WTC11 (cell line): ENCODE measurements around the gene TCAF1. TPM values are rescaled to one million over a fixed set of nuclear protein-coding genes. Genes with fewer than 3 reads are reported as not detected.

Experiments used
- ATF1 ChIP-seq: sonication (generic); formaldehyde crosslinking; IDR thresholded peaks from 2 replicates; pipeline ENCODE4 v1.8.1; 2023; ENCODE audit warnings: mild to moderate bottlenecking, moderate library complexity, missing genetic modification reagents
- ELF4 ChIP-seq: sonication (generic); formaldehyde crosslinking; IDR thresholded peaks from 2 replicates; pipeline ENCODE4 v1.8.1; 2022; ENCODE audit warnings: low read depth, mild to moderate bottlenecking, moderate library complexity, missing genetic modification reagents
- JAZF1 ChIP-seq: fragments of 250-450 bp; sonication (Bioruptor Pico); IDR thresholded peaks from 2 replicates; pipeline ENCODE4 v1.9.0; 2021; ENCODE audit warnings: moderate library complexity, mild to moderate bottlenecking, inconsistent platforms
- MXD4 ChIP-seq: fragments of 250-450 bp; sonication (Bioruptor Pico); IDR thresholded peaks from 2 replicates; pipeline ENCODE4 v1.8.0; 2021; ENCODE audit warnings: mild to moderate bottlenecking, moderate library complexity, borderline replicate concordance
- OVOL2 ChIP-seq: fragments of 250-450 bp; sonication (Bioruptor Pico); IDR thresholded peaks from 2 replicates; pipeline ENCODE4 v1.9.0; 2021; ENCODE audit warnings: mild to moderate bottlenecking, borderline replicate concordance
- RORB ChIP-seq: fragments of 250-450 bp; sonication (Bioruptor Pico); IDR thresholded peaks from 2 replicates; pipeline ENCODE4 v1.9.0; 2021; ENCODE audit warnings: mild to moderate bottlenecking
- SMAD3 ChIP-seq: sonication (generic); formaldehyde crosslinking; IDR thresholded peaks from 2 replicates; pipeline ENCODE4 v1.8.0; 2022; ENCODE audit warnings: missing genetic modification reagents, mild to moderate bottlenecking, borderline replicate concordance
- SOX15 ChIP-seq: fragments of 250-450 bp; sonication (Bioruptor Pico); IDR thresholded peaks from 2 replicates; pipeline ENCODE4 v1.9.0; 2021; ENCODE audit warnings: mild to moderate bottlenecking
- ZNF121 ChIP-seq: sonication (generic); formaldehyde crosslinking; IDR thresholded peaks from 2 replicates; pipeline ENCODE4 v1.8.0; 2023; ENCODE audit warnings: missing genetic modification reagents
- ZNF219 ChIP-seq: sonication (generic); formaldehyde crosslinking; IDR thresholded peaks from 2 replicates; pipeline ENCODE4 v1.8.0; 2023; ENCODE audit warnings: missing genetic modification reagents, mild to moderate bottlenecking, borderline replicate concordance
- ZNF263 ChIP-seq: sonication (generic); formaldehyde crosslinking; IDR thresholded peaks from 2 replicates; pipeline ENCODE4 v1.8.1; 2022; ENCODE audit warnings: low read depth, mild to moderate bottlenecking, moderate library complexity, missing genetic modification reagents
- ZNF317 ChIP-seq: sonication (generic); formaldehyde crosslinking; IDR thresholded peaks from 2 replicates; pipeline ENCODE4 v1.8.1; 2023; ENCODE audit warnings: low read depth, mild to moderate bottlenecking, moderate library complexity, missing genetic modification reagents, borderline replicate concordance
- ZNF423 ChIP-seq: fragments of 250-450 bp; sonication (Bioruptor Pico); IDR thresholded peaks from 2 replicates; pipeline ENCODE4 v2.1.2; 2022; ENCODE audit warnings: mild to moderate bottlenecking, moderate library complexity
- total RNA-seq: library from RNA; stranded (reverse); gene quantifications from 3 replicates; pipeline ENCODE4 v1.2.3, GENCODE V29; 2021
- TF ChIP-seq, protein P1 (sequence below): sonication (generic); formaldehyde crosslinking; IDR thresholded peaks from 2 replicates; pipeline ENCODE4 v1.8.0; 2023; ENCODE audit warnings: mild to moderate bottlenecking, missing genetic modification reagents
- TF ChIP-seq, protein P2 (sequence below): sonication (generic); formaldehyde crosslinking; IDR thresholded peaks from 2 replicates; pipeline ENCODE4 v1.8.1; 2022; ENCODE audit warnings: mild to moderate bottlenecking, missing genetic modification reagents, moderate library complexity, borderline replicate concordance
- TF ChIP-seq, protein P3 (sequence below): fragments of 200-600 bp; IDR thresholded peaks from 2 replicates; pipeline ENCODE4 v1.8.0; 2022; ENCODE audit warnings: antibody characterized with exemption
- TF ChIP-seq, protein P4 (sequence below): sonication (generic); formaldehyde crosslinking; IDR thresholded peaks from 2 replicates; pipeline ENCODE4 v1.8.1; 2023; ENCODE audit warnings: mild to moderate bottlenecking, moderate library complexity, missing genetic modification reagents
- TF ChIP-seq, protein P5 (sequence below): fragments of 250-450 bp; sonication (Bioruptor Pico); IDR thresholded peaks from 2 replicates; pipeline ENCODE4 v1.8.0; 2021; ENCODE audit warnings: mild to moderate bottlenecking
- TF ChIP-seq, protein P6 (sequence below): sonication (generic); formaldehyde crosslinking; IDR thresholded peaks from 2 replicates; pipeline ENCODE4 v1.8.1; 2022; ENCODE audit warnings: mild to moderate bottlenecking, moderate library complexity, missing genetic modification reagents
- TF ChIP-seq, protein P7 (sequence below): sonication (generic); formaldehyde crosslinking; IDR thresholded peaks from 2 replicates; pipeline ENCODE4 v1.8.1; 2023; ENCODE audit warnings: mild to moderate bottlenecking, missing genetic modification reagents, borderline replicate concordance
- TF ChIP-seq, protein P8 (sequence below): sonication (generic); formaldehyde crosslinking; IDR thresholded peaks from 2 replicates; pipeline ENCODE4 v1.8.1; 2022; ENCODE audit warnings: missing genetic modification reagents, borderline replicate concordance
- TF ChIP-seq, protein P9 (sequence below): sonication (generic); formaldehyde crosslinking; IDR thresholded peaks from 2 replicates; pipeline ENCODE4 v1.8.0; 2022; ENCODE audit warnings: mild to moderate bottlenecking, missing genetic modification reagents
- TF ChIP-seq, protein P10 (sequence below): fragments of 250-450 bp; sonication (Bioruptor Pico); IDR thresholded peaks from 2 replicates; pipeline ENCODE4 v1.9.0; 2021; ENCODE audit warnings: moderate library complexity, mild to moderate bottlenecking, inconsistent platforms, borderline replicate concordance

Gene TCAF1
- total RNA-seq, 1 experiment from 2014 or later = 52.7 TPM

DNA sequence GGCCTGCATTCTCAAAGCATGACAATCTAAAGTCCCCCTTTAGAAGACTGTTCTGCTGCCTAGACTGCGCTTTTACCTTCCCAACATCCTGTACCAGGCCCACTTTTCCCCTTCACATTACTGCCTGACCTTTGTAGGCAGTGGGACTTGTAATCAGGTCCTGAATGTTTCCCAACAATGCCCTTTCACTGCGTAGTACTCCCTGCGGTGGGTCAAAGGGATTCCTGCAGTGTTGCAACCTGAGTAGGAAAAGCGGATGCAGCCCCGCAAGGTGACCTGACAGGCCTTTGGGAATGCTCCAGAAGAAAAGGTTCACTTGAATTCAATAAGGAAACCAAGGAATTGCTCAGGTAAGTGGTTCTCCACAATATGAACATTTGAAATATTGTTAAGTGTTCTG is 4.9 kb upstream of the TCAF1 start (continued):
- TF ChIP-seq, protein P1, sequence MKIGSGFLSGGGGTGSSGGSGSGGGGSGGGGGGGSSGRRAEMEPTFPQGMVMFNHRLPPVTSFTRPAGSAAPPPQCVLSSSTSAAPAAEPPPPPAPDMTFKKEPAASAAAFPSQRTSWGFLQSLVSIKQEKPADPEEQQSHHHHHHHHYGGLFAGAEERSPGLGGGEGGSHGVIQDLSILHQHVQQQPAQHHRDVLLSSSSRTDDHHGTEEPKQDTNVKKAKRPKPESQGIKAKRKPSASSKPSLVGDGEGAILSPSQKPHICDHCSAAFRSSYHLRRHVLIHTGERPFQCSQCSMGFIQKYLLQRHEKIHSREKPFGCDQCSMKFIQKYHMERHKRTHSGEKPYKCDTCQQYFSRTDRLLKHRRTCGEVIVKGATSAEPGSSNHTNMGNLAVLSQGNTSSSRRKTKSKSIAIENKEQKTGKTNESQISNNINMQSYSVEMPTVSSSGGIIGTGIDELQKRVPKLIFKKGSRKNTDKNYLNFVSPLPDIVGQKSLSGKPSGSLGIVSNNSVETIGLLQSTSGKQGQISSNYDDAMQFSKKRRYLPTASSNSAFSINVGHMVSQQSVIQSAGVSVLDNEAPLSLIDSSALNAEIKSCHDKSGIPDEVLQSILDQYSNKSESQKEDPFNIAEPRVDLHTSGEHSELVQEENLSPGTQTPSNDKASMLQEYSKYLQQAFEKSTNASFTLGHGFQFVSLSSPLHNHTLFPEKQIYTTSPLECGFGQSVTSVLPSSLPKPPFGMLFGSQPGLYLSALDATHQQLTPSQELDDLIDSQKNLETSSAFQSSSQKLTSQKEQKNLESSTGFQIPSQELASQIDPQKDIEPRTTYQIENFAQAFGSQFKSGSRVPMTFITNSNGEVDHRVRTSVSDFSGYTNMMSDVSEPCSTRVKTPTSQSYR = no peak
- TF ChIP-seq, protein P2, sequence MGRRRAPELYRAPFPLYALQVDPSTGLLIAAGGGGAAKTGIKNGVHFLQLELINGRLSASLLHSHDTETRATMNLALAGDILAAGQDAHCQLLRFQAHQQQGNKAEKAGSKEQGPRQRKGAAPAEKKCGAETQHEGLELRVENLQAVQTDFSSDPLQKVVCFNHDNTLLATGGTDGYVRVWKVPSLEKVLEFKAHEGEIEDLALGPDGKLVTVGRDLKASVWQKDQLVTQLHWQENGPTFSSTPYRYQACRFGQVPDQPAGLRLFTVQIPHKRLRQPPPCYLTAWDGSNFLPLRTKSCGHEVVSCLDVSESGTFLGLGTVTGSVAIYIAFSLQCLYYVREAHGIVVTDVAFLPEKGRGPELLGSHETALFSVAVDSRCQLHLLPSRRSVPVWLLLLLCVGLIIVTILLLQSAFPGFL = no peak
- TF ChIP-seq, protein P3, sequence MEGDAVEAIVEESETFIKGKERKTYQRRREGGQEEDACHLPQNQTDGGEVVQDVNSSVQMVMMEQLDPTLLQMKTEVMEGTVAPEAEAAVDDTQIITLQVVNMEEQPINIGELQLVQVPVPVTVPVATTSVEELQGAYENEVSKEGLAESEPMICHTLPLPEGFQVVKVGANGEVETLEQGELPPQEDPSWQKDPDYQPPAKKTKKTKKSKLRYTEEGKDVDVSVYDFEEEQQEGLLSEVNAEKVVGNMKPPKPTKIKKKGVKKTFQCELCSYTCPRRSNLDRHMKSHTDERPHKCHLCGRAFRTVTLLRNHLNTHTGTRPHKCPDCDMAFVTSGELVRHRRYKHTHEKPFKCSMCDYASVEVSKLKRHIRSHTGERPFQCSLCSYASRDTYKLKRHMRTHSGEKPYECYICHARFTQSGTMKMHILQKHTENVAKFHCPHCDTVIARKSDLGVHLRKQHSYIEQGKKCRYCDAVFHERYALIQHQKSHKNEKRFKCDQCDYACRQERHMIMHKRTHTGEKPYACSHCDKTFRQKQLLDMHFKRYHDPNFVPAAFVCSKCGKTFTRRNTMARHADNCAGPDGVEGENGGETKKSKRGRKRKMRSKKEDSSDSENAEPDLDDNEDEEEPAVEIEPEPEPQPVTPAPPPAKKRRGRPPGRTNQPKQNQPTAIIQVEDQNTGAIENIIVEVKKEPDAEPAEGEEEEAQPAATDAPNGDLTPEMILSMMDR = no peak
- TF ChIP-seq, protein P4, sequence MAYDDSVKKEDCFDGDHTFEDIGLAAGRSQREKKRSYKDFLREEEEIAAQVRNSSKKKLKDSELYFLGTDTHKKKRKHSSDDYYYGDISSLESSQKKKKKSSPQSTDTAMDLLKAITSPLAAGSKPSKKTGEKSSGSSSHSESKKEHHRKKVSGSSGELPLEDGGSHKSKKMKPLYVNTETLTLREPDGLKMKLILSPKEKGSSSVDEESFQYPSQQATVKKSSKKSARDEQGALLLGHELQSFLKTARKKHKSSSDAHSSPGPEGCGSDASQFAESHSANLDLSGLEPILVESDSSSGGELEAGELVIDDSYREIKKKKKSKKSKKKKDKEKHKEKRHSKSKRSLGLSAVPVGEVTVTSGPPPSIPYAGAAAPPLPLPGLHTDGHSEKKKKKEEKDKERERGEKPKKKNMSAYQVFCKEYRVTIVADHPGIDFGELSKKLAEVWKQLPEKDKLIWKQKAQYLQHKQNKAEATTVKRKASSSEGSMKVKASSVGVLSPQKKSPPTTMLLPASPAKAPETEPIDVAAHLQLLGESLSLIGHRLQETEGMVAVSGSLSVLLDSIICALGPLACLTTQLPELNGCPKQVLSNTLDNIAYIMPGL = no peak
- TF ChIP-seq ZNF263 (CRISPR knock-in tag) = no peak
- TF ChIP-seq, protein P5, sequence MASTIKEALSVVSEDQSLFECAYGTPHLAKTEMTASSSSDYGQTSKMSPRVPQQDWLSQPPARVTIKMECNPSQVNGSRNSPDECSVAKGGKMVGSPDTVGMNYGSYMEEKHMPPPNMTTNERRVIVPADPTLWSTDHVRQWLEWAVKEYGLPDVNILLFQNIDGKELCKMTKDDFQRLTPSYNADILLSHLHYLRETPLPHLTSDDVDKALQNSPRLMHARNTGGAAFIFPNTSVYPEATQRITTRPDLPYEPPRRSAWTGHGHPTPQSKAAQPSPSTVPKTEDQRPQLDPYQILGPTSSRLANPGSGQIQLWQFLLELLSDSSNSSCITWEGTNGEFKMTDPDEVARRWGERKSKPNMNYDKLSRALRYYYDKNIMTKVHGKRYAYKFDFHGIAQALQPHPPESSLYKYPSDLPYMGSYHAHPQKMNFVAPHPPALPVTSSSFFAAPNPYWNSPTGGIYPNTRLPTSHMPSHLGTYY = no peak
- TF ChIP-seq ATF1 (CRISPR knock-in tag) = no peak
- no peak for TF ChIP-seq RORB (CRISPR knock-in tag)
- TF ChIP-seq SMAD3 (CRISPR knock-in tag) = no peak
- no peak for TF ChIP-seq JAZF1
- TF ChIP-seq ZNF317 (CRISPR knock-in tag) = 0 out of 2 replicates have a peak, but pooled peaks have one; percentile 33
- TF ChIP-seq, protein P6, sequence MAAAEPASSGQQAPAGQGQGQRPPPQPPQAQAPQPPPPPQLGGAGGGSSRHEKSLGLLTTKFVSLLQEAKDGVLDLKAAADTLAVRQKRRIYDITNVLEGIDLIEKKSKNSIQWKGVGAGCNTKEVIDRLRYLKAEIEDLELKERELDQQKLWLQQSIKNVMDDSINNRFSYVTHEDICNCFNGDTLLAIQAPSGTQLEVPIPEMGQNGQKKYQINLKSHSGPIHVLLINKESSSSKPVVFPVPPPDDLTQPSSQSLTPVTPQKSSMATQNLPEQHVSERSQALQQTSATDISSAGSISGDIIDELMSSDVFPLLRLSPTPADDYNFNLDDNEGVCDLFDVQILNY (CRISPR knock-in tag) = no peak
- no peak for TF ChIP-seq SOX15 (CRISPR knock-in tag)
- TF ChIP-seq, protein P7, sequence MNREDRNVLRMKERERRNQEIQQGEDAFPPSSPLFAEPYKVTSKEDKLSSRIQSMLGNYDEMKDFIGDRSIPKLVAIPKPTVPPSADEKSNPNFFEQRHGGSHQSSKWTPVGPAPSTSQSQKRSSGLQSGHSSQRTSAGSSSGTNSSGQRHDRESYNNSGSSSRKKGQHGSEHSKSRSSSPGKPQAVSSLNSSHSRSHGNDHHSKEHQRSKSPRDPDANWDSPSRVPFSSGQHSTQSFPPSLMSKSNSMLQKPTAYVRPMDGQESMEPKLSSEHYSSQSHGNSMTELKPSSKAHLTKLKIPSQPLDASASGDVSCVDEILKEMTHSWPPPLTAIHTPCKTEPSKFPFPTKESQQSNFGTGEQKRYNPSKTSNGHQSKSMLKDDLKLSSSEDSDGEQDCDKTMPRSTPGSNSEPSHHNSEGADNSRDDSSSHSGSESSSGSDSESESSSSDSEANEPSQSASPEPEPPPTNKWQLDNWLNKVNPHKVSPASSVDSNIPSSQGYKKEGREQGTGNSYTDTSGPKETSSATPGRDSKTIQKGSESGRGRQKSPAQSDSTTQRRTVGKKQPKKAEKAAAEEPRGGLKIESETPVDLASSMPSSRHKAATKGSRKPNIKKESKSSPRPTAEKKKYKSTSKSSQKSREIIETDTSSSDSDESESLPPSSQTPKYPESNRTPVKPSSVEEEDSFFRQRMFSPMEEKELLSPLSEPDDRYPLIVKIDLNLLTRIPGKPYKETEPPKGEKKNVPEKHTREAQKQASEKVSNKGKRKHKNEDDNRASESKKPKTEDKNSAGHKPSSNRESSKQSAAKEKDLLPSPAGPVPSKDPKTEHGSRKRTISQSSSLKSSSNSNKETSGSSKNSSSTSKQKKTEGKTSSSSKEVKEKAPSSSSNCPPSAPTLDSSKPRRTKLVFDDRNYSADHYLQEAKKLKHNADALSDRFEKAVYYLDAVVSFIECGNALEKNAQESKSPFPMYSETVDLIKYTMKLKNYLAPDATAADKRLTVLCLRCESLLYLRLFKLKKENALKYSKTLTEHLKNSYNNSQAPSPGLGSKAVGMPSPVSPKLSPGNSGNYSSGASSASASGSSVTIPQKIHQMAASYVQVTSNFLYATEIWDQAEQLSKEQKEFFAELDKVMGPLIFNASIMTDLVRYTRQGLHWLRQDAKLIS (CRISPR knock-in tag) = no peak
- TF ChIP-seq ZNF423 = peak; percentile 75; the same call in 1 of the 2 replicates
- TF ChIP-seq MXD4 (CRISPR knock-in tag) = no peak
- TF ChIP-seq, protein P8, sequence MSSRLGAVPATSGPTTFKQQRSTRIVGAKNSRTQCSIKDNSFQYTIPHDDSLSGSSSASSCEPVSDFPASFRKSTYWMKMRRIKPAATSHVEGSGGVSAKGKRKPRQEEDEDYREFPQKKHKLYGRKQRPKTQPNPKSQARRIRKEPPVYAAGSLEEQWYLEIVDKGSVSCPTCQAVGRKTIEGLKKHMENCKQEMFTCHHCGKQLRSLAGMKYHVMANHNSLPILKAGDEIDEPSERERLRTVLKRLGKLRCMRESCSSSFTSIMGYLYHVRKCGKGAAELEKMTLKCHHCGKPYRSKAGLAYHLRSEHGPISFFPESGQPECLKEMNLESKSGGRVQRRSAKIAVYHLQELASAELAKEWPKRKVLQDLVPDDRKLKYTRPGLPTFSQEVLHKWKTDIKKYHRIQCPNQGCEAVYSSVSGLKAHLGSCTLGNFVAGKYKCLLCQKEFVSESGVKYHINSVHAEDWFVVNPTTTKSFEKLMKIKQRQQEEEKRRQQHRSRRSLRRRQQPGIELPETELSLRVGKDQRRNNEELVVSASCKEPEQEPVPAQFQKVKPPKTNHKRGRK (CRISPR knock-in tag) = no peak
- TF ChIP-seq ZNF121 = 0 out of 2 replicates have a peak, but pooled peaks have one; percentile 41
- TF ChIP-seq ZNF219 = 0 out of 2 replicates have a peak, but pooled peaks have one; percentile 53
- TF ChIP-seq, protein P9, sequence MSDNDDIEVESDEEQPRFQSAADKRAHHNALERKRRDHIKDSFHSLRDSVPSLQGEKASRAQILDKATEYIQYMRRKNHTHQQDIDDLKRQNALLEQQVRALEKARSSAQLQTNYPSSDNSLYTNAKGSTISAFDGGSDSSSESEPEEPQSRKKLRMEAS (CRISPR knock-in tag) = peak; percentile 41; the same call in 1 of the 2 replicates
- TF ChIP-seq, protein P10, sequence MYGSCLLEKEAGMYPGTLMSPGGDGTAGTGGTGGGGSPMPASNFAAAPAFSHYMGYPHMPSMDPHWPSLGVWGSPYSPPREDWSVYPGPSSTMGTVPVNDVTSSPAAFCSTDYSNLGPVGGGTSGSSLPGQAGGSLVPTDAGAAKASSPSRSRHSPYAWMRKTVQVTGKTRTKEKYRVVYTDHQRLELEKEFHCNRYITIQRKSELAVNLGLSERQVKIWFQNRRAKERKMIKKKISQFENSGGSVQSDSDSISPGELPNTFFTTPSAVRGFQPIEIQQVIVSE (CRISPR knock-in tag) = no peak
- TF ChIP-seq ELF4 (CRISPR knock-in tag) = no peak
- TF ChIP-seq OVOL2 (CRISPR knock-in tag) = no peak
